SK-N-SH (cell line): ENCODE results near the gene SPINK8.
A peak's percentile ranks its signal among the peaks of the same experiment; 100 is the strongest.

Source experiments
- CTCF ChIP-seq: fragments of 200-600 bp; sonication (generic); IDR thresholded peaks from 2 replicates; pipeline ENCODE4 v1.6.1; 2017; ENCODE audit warnings: antibody characterized with exemption, mild to moderate bottlenecking, moderate library complexity
- EZH2phosphoT487 ChIP-seq: fragments of 200-600 bp; sonication (generic); IDR thresholded peaks from 2 replicates; pipeline ENCODE4 v1.6.1; 2017; ENCODE audit warnings: low read depth, mixed run types, mild to moderate bottlenecking, antibody characterized with exemption, moderate library complexity, borderline replicate concordance
- RAD21 ChIP-seq: IDR thresholded peaks from 2 replicates; pipeline ENCODE4 v1.6.1; 2012; ENCODE audit warnings: mild to moderate bottlenecking, low read length

- peak; percentile 81 for TF ChIP-seq CTCF
- TF ChIP-seq RAD21: peak; percentile 95
- no peak for TF ChIP-seq EZH2phosphoT487
Observed at GRCh38 chr3:48273594-48274211, 59.8 kb downstream of the SPINK8 start.
